ENCODE data around the gene ZNF821.

- TF ChIP-seq POLR2A (IDR thresholded peaks at IDR 0.05) (no peak), CTCF (IDR thresholded peaks at IDR 0.05) (no peak)
These were observed 36.7 kb upstream of the ZNF821 start for GRCh38 chr16:71920658-71921057.

Data from right lobe of liver (tissue), 4 donors.